HCT116 (cell line): ENCODE data around the gene TWF1. TPM values are rescaled to one million over a fixed set of nuclear protein-coding genes. Genes with fewer than 3 reads are reported as not detected.

Experiments
- total RNA-seq: library from RNA; stranded (reverse); gene quantifications from one replicate; pipeline ENCODE4 v1.2.1, GENCODE V29; 2021; ENCODE audit not compliant: unreplicated experiment

TWF1 gene
- total RNA-seq, 1 experiment from 2014 or later = 125 TPM

Other genes starting within 250 kb of the TWF1 start
- 15.3 TPM for gene PUS7L, start 47.5 kb downstream of the TWF1 start, total RNA-seq
- 6.9 TPM for gene IRAK4, start 47.4 kb downstream of the TWF1 start, total RNA-seq
- gene TMEM117, start 29.8 kb upstream of the TWF1 start, total RNA-seq = 3.6 TPM